Tibial nerve (tissue), 4 donors: ENCODE data around the gene KIAA0232.

Experiments used
- EP300 ChIP-seq, 2 donors: sonication (generic); formaldehyde crosslinking; IDR thresholded peaks; one replicate each; pipeline ENCODE4 v1.6.1; 2017; ENCODE audit warnings: antibody characterized with exemption in 2 of 2, mild to moderate bottlenecking in 1 of 2
- POLR2A ChIP-seq, 2 donors: fragments of 450-650 bp; IDR thresholded peaks; one replicate each; pipeline ENCODE4 v1.6.1; 2017; ENCODE audit warnings: antibody characterized with exemption in 2 of 2, mild to moderate bottlenecking in 2 of 2, moderate library complexity in 2 of 2
- TF ChIP-seq, protein P1 (sequence below), 5 experiments: fragments of 200-600 bp in 3 of 5; fragments of 450-650 bp in 2 of 5; sonication (generic) in 3 of 5; IDR thresholded peaks; one replicate each; pipeline ENCODE4 v1.5.1; 2016 to 2019; ENCODE audit warnings: antibody characterized with exemption in 5 of 5, mild to moderate bottlenecking in 3 of 5, moderate library complexity in 2 of 5

DNA sequence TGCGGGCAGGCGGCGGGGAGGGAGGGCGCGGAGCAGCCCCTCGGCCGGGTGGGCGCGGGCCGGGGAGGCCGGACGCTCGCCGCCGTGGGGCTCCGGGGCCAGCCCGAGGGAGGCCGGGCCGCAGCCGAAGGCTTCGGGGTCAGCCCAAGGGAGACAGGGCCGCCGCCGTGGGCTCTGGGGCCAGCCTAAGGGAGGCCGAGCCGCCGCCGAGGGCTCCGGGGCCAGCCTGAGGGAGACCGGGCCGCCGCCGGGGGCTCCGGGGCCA, 251 bp downstream of the KIAA0232 start:
- TF ChIP-seq, protein P1, sequence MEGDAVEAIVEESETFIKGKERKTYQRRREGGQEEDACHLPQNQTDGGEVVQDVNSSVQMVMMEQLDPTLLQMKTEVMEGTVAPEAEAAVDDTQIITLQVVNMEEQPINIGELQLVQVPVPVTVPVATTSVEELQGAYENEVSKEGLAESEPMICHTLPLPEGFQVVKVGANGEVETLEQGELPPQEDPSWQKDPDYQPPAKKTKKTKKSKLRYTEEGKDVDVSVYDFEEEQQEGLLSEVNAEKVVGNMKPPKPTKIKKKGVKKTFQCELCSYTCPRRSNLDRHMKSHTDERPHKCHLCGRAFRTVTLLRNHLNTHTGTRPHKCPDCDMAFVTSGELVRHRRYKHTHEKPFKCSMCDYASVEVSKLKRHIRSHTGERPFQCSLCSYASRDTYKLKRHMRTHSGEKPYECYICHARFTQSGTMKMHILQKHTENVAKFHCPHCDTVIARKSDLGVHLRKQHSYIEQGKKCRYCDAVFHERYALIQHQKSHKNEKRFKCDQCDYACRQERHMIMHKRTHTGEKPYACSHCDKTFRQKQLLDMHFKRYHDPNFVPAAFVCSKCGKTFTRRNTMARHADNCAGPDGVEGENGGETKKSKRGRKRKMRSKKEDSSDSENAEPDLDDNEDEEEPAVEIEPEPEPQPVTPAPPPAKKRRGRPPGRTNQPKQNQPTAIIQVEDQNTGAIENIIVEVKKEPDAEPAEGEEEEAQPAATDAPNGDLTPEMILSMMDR (IDR thresholded peaks at IDR 0.05) = no peak
- TF ChIP-seq POLR2A (IDR thresholded peaks at IDR 0.05) (no peak), EP300 (IDR thresholded peaks at IDR 0.05) (no peak)
